HG02840 (cell line): ENCODE measurements around the gene TMEM89.

Experiments used
- ATAC-seq: cut with Tn5 transposase; IDR thresholded peaks from one replicate; pipeline ENCODE4 v1.9.1; 2021; ENCODE audit warnings: mild to moderate bottlenecking, moderate library complexity, moderate number of reproducible peaks; ENCODE audit not compliant: unreplicated experiment, low FRiP score

The TMEM89 gene

DNA sequence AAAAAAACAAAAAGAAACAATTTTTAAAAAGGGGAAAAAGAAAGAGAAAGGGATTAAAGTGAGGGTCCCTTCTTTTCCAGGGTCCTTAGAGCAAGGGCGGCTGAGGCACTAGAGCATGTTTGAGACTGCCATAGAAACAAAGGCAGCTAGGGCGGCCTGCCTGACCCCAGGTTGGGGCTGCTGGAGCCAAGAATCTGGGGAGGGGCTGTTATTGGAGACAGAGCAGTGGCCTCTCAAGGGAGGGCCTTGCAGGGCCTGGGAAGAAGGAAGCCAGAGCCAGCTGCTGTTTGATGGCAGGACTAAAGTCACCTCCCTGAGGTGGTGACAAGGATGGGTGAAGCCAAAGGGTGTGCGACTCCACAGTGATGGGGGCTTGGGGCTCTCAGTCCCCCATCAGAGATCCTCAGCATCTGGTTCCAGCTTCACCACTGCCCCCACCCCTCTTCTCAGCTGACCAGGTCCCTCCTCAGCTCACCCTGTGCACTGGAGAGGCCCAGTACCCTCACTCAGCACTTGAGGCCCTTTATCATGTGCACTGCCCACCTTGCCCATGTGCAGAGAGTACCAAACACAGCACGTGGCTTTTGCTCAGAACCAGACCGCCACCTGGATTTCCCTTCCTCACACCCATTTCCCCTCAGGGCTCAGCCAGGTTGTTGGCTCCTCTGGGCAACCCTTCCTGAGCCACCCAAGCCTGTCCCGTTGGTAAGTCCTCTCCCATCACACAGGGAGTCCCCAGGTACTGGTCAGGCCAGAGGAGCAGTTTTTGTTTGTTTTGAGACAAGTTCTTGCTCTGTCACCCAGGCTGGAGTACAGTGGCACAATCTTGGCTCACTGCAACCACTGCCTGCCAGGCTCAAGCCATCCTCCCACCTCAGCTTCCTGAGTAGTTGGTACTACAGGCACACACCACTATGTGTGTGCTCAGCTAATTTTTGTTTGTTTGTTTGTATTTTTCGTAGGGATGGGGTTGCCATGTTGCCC, 1.7 kb downstream of the TMEM89 start:
- ATAC-seq: no peak

DNA sequence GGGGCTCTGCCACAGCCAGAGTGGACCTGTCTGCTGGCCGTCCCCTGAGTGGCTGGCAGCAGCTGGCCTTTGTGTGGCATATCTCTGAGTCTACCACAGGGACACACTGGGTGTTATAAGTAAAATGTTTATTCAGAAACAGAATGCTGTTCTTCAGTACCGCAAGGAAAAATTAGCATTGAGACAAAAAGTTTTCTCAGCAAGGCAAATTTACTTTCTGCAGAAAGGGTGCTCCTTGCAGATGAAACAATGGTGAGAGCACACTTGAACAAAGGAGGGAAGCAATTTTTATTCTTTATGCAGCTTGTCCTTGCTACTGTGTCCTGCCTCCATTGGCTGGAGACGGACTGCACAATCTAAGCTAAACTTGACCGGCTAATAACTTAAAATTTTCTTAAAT, 4.0 kb downstream of the TMEM89 start:
- ATAC-seq: no peak

DNA sequence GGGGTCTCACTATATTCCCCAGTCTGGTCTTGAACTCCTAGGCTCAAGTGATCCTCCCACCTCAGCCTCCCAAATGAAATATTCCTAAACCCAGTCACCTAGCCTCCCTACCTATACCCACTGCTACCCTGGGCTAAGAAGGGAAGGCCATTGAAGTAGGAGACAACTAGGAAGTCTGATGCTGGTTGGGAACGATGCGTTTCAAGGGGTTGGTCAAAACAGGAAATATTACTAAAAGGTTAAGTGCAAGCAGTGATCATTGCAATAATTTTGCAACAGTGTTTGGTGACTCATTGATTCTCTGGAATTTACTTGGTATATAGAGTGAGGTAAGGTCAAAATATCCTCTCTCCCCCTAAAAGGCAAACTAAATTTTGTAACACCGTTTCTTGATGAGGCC, 7.5 kb downstream of the TMEM89 start:
- ATAC-seq: no peak

DNA sequence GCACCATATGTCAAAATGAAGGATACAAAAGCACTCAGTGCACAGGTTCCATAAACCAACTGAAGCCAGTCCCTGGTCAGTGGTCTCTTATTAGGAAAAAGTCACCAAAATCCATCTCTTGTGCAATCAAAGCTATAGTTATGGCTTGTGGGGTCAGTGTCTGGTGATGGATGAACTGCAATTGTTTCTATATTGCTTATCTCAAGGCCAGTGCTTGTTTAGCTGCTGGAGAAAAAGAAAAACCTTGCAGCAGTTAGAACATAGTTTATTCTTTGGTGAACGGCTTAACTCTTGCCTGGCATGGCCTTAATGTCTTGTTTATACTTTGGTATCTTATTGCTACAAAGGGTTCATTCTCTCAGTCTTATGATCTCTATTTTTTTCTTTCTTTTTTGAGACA, 9.3 kb downstream of the TMEM89 start:
- ATAC-seq: no peak

DNA sequence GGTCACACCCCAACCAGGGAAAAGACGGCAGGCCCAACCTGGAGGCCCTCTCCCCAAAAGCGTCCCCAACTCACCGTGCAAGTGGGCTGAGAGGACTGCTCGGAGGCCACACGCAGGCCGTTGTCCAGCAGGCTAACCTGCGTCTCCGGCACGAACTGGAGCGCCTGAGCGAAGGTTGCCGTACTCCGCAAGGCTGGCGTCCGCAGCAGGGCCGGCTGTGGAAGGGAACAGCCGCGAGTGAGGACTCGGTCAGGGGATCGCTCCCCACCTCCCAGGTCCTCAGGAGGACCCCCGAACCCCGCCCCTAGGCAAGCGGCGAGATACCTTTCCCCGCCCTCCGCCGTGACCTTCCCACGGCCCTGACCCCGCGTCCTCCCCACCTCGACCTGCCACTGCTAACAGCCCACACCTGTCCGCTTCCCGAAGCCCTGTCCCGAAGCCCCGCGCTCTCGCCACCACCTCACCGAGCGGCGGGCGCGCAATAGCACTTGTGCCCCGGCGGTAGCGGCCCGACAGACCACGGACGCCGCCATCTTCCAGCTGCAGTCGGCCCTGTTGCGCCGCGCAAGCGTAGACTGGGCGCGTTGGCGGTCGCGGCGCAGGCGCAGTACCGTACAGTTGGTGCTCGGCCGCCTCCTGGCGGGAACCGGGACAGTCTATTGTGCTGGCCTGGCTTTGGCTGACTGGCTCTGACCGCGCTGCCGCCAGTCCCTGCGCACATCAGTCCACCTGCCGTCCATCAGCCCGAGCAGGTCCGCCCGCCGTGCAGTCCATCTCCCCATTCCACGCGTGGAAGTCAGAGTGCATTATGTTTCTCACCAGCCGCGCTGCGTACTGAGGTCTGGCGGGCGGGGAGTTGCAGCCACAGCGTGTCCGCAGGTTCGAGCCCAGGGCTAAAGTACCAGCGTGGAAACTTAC, 12.2 kb downstream of the TMEM89 start, which contains the start of gene UQCRC1:
UQCRC1 (minus strand) TSS at position 559 of the 918 bp plus-strand sequence; CDS start at position 533, 26 bp downstream.
- ATAC-seq: peak; percentile 97

DNA sequence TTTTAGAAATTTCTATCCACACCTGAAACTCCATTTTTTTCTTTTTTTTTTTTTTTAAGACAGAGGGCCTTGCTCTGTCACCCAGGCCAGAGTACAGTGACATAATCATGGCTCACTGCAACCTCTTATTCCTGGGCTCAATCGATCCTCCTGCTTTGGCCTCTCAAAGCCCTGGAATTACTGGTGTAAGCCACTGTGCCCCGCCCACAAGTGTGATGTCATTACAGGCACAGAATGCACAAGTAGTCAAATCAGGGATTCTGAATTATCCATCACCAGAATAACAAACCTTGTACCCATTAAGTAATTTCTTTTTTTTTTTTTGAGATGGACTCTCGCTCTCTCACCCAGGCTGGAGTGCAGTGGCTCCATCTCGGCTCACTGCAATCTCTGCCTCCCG, 14.1 kb downstream of the TMEM89 start:
- no peak for ATAC-seq

DNA sequence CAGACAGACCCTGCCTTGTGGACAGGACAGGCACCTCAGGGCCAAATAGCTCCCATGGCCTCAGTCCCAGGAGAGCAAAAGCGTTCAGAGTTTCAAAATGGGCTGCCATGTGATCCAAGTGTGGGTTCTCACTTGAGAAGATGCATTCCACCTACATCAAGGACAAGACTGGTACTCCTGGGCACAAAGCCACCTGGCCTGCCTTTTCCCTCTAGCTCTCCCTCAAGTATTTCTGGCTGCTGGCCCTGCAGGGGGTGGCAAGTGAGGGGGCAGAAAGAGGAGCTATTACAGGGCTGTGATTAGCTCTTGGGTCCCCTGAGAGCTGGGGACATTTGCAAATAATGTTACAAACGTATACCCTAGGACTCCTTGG, 20.0 kb downstream of the TMEM89 start:
- no peak for ATAC-seq

DNA sequence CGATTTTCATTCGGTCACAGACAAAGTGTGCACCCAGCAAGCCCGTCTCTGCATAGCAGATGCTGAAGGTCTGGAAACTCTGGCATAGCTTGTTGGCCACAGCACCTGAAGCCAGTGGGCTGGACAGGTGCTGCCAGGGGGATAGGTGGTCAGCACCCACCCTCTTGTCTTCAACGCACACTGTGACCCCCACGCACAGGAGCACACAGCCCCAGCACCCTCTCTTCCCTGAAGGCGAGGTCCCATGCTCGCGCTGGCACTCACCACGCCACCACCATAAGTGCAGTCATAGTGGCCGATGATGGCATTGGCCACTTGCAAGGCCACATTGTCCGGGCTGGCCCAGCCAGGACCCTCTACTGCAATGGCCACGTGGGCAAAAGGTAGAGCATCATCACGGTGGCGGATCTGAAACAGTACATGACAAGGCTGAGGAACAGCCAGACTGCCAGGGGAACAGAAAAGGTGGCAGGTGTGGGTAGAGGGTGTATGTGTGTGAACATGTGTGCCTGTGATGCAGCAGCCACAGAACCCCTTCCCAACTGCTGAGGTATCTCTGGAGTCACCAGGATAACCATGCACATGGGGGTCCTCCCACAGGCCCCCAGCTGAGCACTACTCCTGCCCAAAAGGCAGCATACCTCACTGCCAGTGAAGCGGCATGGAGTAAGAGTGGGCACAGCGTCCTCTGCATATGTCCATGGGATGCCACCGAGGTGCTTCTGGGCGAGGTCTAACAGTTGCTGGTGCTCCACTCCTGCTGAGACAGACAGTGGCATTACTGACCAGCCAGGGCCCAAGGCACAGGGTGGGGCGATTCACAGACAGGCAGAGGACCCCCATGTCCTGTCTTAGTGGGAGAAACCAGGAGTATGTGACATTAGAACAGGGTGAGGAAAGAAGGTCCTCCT, 20.6 kb downstream of the TMEM89 start:
- no peak for ATAC-seq

DNA sequence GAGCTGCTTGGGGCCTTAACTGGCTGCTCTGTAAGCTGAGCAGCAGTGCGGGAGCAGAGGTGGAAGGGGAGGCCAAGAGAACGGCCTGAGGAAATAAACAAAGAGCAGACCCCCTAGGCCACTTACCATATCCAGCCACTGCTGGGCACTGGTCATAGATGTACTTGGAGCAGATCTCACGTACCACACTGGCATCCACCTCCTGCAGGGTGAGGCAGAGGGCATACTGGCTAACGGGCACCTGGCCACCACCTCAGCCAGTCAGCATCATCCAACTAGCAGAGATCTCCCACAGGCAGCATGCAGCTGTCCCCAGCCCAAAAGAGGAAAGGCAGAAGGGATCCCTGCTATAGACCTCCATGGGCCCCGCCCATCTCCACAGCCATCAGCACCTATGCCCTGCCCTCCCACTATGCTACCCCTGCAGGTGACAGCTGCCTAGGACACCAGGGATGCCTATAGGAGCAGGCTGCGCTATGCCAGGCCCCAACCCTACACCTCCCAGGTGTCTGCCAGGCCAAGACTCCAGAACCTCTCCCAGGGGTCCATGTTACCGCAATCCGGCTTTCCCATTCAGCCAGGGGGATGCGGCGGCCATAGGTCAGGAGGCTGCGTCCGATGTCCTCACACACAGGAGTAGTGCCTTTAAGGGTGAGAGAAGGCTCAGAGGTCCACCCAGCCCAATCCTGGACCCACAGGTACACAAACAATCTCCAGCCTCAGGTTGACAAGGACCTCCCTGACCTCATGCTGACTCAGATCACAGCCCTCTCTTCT, 21.9 kb downstream of the TMEM89 start:
- ATAC-seq: no peak

DNA sequence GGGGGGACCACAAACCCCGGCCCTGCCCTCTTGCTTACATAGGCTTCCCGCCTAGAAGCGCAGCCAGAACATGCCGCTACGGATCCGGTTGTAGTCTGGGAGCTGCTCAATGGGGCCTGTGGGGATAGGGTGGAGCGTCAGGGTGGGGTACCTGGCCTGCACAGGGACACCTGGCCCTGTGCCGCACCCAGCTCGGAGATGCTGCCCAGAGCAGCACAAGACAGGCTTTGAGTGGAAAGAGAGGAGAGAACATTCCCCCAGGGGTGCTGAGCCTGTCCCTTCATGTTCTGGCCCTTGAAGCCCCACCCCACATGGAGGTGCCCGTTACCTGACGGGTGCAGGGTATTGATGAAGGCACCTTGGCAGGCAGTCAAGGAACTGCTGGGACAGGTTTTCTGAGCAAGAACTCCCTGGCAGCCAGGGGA, 22.5 kb downstream of the TMEM89 start:
- no peak for ATAC-seq

DNA sequence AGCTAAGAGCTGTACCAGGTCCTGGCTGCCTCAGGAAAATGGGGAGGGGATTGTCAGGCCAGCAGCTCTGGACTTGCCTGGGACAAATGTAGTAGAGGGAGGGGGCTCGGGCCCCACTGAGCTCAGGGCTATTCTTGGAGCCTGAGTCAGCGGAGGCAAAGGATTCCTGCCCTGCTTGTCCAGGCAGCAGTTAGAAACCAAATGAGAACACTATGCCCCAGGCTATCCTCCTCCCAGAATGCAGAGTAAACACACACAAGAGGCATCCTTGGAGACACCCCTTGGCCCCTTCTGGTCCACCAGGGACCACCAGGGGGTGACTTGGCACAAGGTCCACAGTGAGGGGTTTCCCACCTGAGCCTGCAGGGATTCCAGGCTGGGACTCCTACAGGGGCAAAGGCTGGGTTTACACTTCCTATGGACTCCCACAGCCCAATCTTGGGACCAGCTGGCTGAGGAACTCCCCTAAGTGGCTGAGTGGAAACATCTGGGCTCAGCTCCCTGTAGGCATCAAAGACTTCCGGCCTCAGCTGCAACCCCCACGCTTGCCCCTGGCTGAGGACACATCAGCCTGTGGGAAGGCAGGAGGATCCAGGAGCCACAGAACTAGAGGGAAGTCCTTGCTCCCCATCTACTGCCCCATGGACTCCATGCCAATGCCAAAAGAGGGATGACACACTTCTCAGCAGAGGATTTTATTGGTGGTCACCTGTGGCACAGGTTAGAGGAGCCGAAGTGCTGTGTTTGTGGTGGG, 23.1 kb downstream of the TMEM89 start:
- ATAC-seq: no peak

DNA sequence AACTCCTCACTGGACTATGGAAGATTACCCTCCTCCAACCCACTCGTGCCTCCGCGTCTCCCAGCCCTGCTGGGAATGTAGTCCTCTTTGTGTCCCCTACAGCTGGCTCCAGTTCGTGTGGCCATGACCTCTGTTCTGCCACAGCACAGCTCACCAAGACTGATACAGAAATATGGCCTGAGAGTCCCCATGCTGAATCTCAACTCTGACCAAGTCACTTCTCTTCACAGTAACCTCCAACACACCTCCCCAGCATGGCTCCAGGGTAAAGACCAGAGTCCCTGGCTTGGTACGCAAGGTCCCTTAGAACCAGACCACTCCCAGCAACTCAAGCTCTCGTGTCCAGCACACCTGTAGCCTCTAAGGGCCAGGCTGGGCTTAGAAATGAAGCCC, 24.2 kb downstream of the TMEM89 start:
- ATAC-seq: no peak

DNA sequence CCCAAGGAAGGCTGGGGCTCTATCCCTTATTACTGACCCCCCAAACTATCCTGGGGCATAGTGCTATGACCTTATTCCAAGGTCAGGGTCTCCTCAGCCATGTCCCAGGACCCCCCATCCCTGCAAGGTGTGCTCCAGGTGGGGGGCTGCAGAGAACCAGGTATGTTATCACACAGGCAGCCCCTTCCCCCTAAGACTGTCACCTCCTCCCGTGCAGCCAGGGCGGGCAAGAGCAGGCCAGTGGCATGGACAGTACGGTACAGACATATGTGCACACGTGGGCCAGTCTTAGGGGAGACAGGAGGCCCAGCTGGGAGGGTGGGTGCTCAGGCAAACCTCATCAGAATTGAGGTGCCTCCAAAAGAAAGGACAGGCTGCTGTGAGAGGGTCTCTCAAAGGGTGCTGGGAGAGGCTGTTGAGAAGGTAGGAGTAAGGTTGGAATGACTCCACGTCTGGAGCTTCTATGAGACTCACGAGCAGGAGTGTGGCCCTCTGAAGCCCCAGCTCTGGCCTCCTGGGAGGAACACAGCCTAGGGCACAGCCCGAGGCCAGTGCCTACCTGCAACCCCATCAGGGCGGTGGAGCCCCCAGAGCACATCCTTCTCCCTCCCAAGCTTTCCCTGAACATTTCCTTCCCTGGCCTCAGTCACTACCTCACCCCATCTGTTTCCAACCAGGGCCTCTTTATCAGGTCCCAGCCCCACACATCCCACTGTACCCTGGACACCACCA, 24.7 kb downstream of the TMEM89 start:
- ATAC-seq: no peak

DNA sequence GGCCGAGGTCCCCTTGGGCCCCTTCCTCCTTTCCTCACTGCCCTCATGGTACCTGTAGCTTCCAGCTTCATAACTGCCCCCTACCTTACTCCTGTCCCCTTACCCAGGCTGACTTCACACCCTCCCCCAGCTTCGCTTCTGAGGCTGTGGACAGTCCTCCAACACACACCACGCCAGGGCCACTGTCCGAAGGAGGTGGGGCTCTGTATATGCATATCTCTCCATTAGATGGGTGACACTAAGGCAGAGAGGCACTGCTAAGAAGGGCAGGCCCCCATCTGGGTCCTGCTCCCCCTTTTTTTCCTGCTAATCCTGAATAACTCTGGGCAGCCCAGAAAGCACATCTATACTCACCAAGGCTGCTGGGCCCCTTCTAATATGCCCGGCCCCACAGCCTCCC, 25.4 kb downstream of the TMEM89 start:
- ATAC-seq: no peak

DNA sequence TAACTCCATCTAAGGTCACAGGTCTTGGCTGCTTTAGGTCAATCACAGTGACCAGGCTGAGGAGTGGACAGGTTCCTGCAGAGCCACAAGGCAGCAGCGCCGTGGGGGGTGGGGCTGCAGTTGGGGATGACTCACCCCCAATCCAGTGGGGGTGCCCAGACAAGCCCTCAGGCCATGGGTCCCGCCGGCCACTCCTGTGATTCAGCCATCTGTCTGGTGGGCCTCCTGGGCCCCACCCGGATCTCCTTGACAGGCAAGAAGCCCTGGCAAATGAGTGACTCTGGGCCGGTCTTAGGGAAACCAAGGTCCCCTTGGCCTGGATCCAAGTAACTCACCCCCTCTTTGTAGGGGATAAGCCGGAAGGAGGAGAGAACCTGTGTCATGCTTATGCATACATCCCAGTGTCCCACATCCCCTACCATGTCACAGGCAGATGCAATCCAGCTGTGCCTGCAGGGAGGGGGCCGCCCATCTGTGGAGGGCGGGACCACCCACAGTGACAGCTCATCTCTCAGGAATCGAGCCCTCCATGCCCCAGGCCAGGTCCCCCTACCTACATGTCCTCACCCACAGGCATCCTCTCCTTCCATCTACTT, 25.9 kb downstream of the TMEM89 start:
- ATAC-seq: no peak

DNA sequence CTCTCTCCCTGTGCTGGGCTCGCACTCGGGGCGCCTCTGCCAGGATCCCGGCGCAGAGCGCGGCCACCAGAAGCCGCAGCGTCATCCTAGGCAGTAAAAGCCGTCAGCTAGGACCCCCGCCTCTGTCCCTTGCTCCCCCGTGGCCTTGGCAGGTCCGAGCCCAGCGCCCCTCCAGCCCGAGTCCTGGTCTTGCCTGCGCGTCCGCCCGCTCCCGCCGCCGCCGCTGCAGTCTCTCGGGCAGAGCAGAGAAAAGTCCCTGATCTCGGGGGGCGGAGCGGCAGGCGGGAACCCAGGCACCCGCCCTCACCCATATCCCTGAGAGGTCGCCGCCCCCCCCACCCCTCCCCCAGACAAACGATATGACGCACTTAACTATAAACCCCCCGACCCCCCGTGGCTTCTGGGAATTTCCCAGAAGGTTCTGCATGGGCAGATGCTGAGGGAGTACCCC, 26.5 kb downstream of the TMEM89 start, which contains the start of gene COL7A1:
COL7A1 (minus strand) TSS at position 255 of the 451 bp plus-strand sequence; CDS start at position 85, 170 bp downstream.
- no peak for ATAC-seq

DNA sequence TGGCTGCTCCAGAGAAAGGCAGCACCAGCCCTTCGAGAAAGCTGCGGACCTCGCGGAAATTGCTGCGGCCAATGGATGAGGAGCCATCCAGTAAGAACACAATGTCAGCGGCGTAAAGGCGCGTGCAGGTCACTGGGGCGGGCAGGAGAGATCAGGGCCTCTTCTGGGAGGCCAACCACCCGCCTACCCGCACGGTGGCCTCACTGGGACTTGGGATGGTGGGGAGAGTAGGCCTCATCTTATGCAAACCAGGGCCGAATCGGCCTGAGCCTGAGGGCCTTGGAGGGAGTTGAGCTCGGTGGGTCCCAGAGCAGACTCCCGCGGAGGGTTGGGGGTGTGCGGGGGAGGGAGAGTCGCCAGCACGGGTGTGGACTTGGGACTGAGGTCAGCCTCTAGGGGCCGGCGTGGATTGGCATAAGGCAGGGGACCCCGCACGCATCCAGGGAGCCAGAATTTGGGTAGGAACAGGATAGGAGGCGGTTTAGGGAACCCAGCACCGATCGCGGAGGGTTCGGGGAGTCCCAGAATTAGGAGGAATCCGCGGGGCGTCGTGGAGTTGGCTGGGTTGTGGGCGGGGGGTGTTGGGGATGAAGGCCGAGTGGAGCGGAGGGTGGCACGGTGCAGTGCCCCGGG, 27.0 kb downstream of the TMEM89 start:
- ATAC-seq: no peak
